ENCODE measurements around the gene ZFR.

Gene ZFR

DNA sequence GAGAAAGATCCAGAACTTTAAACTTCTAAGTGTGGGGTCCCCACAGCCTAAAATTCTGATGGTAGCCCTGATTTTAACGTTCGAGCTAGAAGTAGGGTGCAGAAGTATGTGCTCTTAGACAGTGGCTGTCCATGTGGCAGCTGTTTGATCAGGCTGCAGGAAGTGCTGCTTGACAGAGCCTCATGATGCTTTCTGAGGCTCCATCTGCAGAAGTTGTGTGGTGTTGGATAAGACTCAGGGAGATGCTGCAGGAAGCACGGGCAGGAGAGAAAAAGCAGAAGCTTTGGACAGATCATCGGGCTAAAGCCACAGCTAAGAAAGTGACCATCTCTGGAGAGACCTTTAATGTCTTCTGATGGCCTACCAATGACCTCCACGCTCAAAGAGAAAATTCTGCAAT lies 139.9 kb downstream of the ZFR start:
- Histone ChIP-seq H3K36me3 (no peaks in the 10 kb centered on the region), H3K9me3 (no peaks in the 10 kb centered on the region)
- TF ChIP-seq, protein P1, sequence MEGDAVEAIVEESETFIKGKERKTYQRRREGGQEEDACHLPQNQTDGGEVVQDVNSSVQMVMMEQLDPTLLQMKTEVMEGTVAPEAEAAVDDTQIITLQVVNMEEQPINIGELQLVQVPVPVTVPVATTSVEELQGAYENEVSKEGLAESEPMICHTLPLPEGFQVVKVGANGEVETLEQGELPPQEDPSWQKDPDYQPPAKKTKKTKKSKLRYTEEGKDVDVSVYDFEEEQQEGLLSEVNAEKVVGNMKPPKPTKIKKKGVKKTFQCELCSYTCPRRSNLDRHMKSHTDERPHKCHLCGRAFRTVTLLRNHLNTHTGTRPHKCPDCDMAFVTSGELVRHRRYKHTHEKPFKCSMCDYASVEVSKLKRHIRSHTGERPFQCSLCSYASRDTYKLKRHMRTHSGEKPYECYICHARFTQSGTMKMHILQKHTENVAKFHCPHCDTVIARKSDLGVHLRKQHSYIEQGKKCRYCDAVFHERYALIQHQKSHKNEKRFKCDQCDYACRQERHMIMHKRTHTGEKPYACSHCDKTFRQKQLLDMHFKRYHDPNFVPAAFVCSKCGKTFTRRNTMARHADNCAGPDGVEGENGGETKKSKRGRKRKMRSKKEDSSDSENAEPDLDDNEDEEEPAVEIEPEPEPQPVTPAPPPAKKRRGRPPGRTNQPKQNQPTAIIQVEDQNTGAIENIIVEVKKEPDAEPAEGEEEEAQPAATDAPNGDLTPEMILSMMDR (IDR thresholded peaks at IDR 0.05): no peak

More for the DNA sequence above, 139.9 kb downstream of the ZFR start:
- Histone ChIP-seq H3K27ac (no peak overlapping the region), H3K4me1 (ENCODE audit: control insufficient read depth in 1 of 2, insufficient read depth in 1 of 2, low read depth in 1 of 2, low read length in 1 of 2) (no peaks in the 10 kb centered on the region), H3K27me3 (peaks cover 11% of the 10 kb centered on the region), H3K4me3 (ENCODE audit: low read depth in 1 of 2, low read length in 1 of 2) (no peak overlapping the region)
